HepG2 (cell line): Measurements from ENCODE around the gene SAPCD1. TPM values are rescaled to one million over a fixed set of nuclear protein-coding genes. Genes with fewer than 3 reads are reported as not detected.
A peak's percentile ranks its signal among the peaks of the same experiment; 100 is the strongest.

Experiments
- E2F2 ChIP-seq: sonication (generic); formaldehyde crosslinking; IDR thresholded peaks from 2 replicates; pipeline ENCODE4 v1.4.0; 2020; ENCODE audit warnings: missing genetic modification reagents, borderline replicate concordance
- GTF3A ChIP-seq: sonication (generic); formaldehyde crosslinking; conservative IDR thresholded peaks from 2 replicates; pipeline ENCODE4 v1.4.0; 2020; ENCODE audit warnings: mild to moderate bottlenecking, missing genetic modification reagents
- ISL2 ChIP-seq: sonication (generic); formaldehyde crosslinking; IDR thresholded peaks from 2 replicates; pipeline ENCODE4 v1.5.0; 2020; ENCODE audit warnings: missing genetic modification reagents
- MATR3 ChIP-seq: sonication (generic); formaldehyde crosslinking; IDR thresholded peaks from 2 replicates; pipeline ENCODE4 v1.4.0; 2020; ENCODE audit warnings: missing genetic modification reagents
- NFE2 ChIP-seq: sonication (generic); formaldehyde crosslinking; IDR thresholded peaks from 2 replicates; pipeline ENCODE4 v1.4.0; 2020; ENCODE audit warnings: missing genetic modification reagents
- SKI ChIP-seq: fragments of 450-650 bp; IDR thresholded peaks from one replicate; pipeline ENCODE4 v1.6.1; 2018; ENCODE audit warnings: mild to moderate bottlenecking; ENCODE audit not compliant: partially characterized antibody
- STAG1 ChIP-seq: sonication (generic); formaldehyde crosslinking; IDR thresholded peaks from 2 replicates; pipeline ENCODE4 v1.4.0; 2020; ENCODE audit warnings: missing genetic modification reagents
- ZNF230 ChIP-seq: sonication (generic); formaldehyde crosslinking; IDR thresholded peaks from 2 replicates; pipeline ENCODE4 v1.4.0; 2020; ENCODE audit warnings: mild to moderate bottlenecking, missing genetic modification reagents
- ZNF33B ChIP-seq: sonication (generic); formaldehyde crosslinking; IDR thresholded peaks from 2 replicates; pipeline ENCODE4 v1.5.1; 2020; ENCODE audit warnings: mild to moderate bottlenecking, missing genetic modification reagents
- ZNF570 ChIP-seq: sonication (generic); formaldehyde crosslinking; IDR thresholded peaks from 2 replicates; pipeline ENCODE4 v1.4.0; 2020; ENCODE audit warnings: mild to moderate bottlenecking, missing genetic modification reagents, borderline replicate concordance
- ZNF616 ChIP-seq: sonication (generic); formaldehyde crosslinking; IDR thresholded peaks from 2 replicates; pipeline ENCODE4 v1.5.0; 2020; ENCODE audit warnings: low read depth, mild to moderate bottlenecking, missing genetic modification reagents
- ZNF740 ChIP-seq: sonication (generic); formaldehyde crosslinking; IDR thresholded peaks from 2 replicates; pipeline ENCODE4 v1.4.0; 2020; ENCODE audit warnings: missing genetic modification reagents
- ZNF780A ChIP-seq: sonication (generic); formaldehyde crosslinking; IDR thresholded peaks from 2 replicates; pipeline ENCODE4 v1.8.0; 2022; ENCODE audit warnings: mild to moderate bottlenecking, missing genetic modification reagents, moderate library complexity
- ZNF891 ChIP-seq: sonication (generic); formaldehyde crosslinking; IDR thresholded peaks from 2 replicates; pipeline ENCODE4 v1.5.0; 2020; ENCODE audit warnings: mild to moderate bottlenecking, missing genetic modification reagents
- polyA plus RNA-seq, 8 experiments: library from polyadenylated mRNA; depleted of rRNA in 3 of 8; stranded (reverse) in 7 of 8; unstranded in 1 of 8; fragments of >200 nt; fragmentation: Illumina TruSeq in 4 of 8; extraction: Trizol in 4 of 8; gene quantifications; 2 replicates each; pipeline versions ENCODE4 v1.2.1 to v1.2.3, GENCODE V29; 2011 to 2016; ENCODE audit warnings: low read depth in 4 of 8, missing spikeins in 1 of 8, mixed read lengths in 1 of 8; ENCODE audit not compliant: insufficient read depth in 1 of 8
- total RNA-seq, 5 experiments: library from RNA; depleted of rRNA; stranded (reverse); fragments of >200 nt; fragmentation: Illumina TruSeq; extraction: Trizol; gene quantifications; 2 replicates each; pipeline ENCODE4 v1.2.3, GENCODE V29; 2016; ENCODE audit warnings: low read depth in 1 of 5
- TF ChIP-seq, protein P1 (sequence below): sonication (generic); formaldehyde crosslinking; conservative IDR thresholded peaks from 2 replicates; pipeline ENCODE4 v1.8.1; 2023; ENCODE audit warnings: missing genetic modification reagents
- TF ChIP-seq, protein P2 (sequence below): sonication (generic); formaldehyde crosslinking; IDR thresholded peaks from 2 replicates; pipeline ENCODE4 v1.5.0; 2020; ENCODE audit warnings: mild to moderate bottlenecking, missing genetic modification reagents, moderate library complexity
- TF ChIP-seq, protein P3 (sequence below): IDR thresholded peaks from 2 replicates; pipeline ENCODE4 v1.6.1; 2016; ENCODE audit warnings: low read depth, control low read depth
- TF ChIP-seq, protein P4 (sequence below), 2 experiments: IDR thresholded peaks; 2 replicates each; pipeline ENCODE4 v1.6.1; 2011 to 2012; ENCODE audit warnings: low read length in 2 of 2, borderline replicate concordance in 1 of 2, low read depth in 1 of 2, mild to moderate bottlenecking in 1 of 2, moderate library complexity in 1 of 2

SAPCD1 gene
- total and polyA plus RNA-seq, 2 of the 13 experiments (the other 11 are each of a cell fraction or from before 2014, with no cell fraction given): 2.5 to 3.9 TPM

DNA sequence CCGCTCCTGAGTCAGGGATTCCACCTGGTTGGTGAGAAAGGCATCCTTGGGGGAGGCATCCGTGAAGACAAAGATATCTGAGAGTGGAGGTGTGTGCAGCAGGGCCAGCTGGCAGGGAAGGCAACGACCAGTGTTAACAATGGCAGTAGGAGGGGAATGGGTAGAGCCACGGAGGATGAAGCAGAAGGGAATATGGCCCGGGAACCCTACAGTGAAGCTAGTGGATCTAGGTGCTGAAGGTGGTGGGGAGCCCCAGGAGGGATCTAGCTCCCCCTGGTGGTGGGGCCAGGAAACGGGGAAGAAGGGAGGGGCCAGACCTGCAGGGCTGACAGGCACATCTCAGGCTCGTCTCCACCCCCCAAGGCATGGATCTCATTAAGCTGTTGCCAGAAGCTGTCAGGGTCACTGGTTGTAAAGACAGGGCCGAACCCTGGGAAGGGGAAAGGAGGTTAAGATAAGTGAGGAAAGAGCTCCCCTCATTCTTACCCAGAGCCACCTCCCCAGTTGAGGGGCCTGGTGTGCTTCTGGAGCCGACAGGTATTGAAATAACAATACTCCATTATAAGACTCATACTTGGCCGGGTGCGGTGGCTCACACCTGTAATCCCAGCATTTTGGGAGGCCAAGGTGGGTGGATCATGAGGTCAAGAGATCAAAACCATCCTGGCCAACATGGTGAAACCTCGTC is 7.4 kb downstream of the SAPCD1 start (continued):
- TF ChIP-seq STAG1 (CRISPR knock-in tag) (peak; percentile 91), ZNF33B (CRISPR knock-in tag) (no peak), SKI (no peak), ZNF616 (CRISPR knock-in tag) (no peak), E2F2 (CRISPR knock-in tag) (no peak), ZNF780A (CRISPR knock-in tag) (no peak), MATR3 (CRISPR knock-in tag) (no peak), ZNF740 (CRISPR knock-in tag) (peak; percentile 69; the same call in 1 of the 2 replicates), ISL2 (CRISPR knock-in tag) (0 out of 2 replicates have a peak, but pooled peaks have one; percentile 19), ZNF891 (CRISPR knock-in tag) (no peak; the same call in 1 of the 2 replicates), NFE2 (CRISPR knock-in tag) (no peak), ZNF570 (no peak), GTF3A (no peak), ZNF230 (CRISPR knock-in tag) (no peak)
- TF ChIP-seq, protein P1, sequence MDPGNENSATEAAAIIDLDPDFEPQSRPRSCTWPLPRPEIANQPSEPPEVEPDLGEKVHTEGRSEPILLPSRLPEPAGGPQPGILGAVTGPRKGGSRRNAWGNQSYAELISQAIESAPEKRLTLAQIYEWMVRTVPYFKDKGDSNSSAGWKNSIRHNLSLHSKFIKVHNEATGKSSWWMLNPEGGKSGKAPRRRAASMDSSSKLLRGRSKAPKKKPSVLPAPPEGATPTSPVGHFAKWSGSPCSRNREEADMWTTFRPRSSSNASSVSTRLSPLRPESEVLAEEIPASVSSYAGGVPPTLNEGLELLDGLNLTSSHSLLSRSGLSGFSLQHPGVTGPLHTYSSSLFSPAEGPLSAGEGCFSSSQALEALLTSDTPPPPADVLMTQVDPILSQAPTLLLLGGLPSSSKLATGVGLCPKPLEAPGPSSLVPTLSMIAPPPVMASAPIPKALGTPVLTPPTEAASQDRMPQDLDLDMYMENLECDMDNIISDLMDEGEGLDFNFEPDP (CRISPR knock-in tag): no peak
- TF ChIP-seq, protein P2, sequence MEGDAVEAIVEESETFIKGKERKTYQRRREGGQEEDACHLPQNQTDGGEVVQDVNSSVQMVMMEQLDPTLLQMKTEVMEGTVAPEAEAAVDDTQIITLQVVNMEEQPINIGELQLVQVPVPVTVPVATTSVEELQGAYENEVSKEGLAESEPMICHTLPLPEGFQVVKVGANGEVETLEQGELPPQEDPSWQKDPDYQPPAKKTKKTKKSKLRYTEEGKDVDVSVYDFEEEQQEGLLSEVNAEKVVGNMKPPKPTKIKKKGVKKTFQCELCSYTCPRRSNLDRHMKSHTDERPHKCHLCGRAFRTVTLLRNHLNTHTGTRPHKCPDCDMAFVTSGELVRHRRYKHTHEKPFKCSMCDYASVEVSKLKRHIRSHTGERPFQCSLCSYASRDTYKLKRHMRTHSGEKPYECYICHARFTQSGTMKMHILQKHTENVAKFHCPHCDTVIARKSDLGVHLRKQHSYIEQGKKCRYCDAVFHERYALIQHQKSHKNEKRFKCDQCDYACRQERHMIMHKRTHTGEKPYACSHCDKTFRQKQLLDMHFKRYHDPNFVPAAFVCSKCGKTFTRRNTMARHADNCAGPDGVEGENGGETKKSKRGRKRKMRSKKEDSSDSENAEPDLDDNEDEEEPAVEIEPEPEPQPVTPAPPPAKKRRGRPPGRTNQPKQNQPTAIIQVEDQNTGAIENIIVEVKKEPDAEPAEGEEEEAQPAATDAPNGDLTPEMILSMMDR (CRISPR knock-in tag): peak; percentile 98
- TF ChIP-seq, protein P3, sequence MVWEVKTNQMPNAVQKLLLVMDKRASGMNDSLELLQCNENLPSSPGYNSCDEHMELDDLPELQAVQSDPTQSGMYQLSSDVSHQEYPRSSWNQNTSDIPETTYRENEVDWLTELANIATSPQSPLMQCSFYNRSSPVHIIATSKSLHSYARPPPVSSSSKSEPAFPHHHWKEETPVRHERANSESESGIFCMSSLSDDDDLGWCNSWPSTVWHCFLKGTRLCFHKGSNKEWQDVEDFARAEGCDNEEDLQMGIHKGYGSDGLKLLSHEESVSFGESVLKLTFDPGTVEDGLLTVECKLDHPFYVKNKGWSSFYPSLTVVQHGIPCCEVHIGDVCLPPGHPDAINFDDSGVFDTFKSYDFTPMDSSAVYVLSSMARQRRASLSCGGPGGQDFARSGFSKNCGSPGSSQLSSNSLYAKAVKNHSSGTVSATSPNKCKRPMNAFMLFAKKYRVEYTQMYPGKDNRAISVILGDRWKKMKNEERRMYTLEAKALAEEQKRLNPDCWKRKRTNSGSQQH (CRISPR knock-in tag): no peak
- TF ChIP-seq, protein P4, sequence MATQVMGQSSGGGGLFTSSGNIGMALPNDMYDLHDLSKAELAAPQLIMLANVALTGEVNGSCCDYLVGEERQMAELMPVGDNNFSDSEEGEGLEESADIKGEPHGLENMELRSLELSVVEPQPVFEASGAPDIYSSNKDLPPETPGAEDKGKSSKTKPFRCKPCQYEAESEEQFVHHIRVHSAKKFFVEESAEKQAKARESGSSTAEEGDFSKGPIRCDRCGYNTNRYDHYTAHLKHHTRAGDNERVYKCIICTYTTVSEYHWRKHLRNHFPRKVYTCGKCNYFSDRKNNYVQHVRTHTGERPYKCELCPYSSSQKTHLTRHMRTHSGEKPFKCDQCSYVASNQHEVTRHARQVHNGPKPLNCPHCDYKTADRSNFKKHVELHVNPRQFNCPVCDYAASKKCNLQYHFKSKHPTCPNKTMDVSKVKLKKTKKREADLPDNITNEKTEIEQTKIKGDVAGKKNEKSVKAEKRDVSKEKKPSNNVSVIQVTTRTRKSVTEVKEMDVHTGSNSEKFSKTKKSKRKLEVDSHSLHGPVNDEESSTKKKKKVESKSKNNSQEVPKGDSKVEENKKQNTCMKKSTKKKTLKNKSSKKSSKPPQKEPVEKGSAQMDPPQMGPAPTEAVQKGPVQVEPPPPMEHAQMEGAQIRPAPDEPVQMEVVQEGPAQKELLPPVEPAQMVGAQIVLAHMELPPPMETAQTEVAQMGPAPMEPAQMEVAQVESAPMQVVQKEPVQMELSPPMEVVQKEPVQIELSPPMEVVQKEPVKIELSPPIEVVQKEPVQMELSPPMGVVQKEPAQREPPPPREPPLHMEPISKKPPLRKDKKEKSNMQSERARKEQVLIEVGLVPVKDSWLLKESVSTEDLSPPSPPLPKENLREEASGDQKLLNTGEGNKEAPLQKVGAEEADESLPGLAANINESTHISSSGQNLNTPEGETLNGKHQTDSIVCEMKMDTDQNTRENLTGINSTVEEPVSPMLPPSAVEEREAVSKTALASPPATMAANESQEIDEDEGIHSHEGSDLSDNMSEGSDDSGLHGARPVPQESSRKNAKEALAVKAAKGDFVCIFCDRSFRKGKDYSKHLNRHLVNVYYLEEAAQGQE (IDR thresholded peaks at IDR 0.05; ENCODE audit: borderline replicate concordance in 1 of 2, low read depth in 1 of 2, low read length in 2 of 2): no peak
